ENCODE data around the gene ASIC2.

DNA sequence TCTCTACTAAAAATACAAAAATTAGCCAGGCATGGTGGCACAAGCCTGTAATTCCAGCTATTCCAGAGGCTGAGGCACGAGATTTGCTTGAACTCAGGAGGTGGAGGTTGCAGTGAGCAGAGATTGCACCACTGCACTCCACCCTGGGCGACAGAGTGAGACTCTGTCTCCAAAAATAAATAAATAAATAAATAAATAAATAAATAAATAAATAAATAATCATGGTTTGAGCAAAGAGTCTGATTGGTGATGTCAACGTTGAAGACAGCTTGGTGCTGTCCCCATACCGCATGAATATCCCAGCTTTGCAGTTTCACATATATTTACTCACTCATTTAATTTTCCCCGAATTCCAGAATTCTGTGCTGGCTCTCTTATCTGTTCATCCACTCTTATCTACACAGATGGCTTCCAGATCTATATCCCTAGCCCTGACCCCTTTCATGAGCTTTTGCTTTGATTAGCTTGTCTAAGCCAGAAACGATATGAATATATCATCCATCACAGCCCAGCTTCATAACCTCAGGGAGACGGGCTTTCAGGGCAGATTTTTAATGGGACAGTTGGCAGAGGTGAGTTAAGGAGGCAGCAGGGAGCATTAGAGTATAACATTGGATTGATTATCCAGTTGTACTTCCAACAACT is 210.4 kb downstream of the ASIC2 start:
- TF ChIP-seq EZH2phosphoT487 (IDR thresholded peaks at IDR 0.05; ENCODE audit: borderline replicate concordance, low read length): no peak
- TF ChIP-seq, protein P1, sequence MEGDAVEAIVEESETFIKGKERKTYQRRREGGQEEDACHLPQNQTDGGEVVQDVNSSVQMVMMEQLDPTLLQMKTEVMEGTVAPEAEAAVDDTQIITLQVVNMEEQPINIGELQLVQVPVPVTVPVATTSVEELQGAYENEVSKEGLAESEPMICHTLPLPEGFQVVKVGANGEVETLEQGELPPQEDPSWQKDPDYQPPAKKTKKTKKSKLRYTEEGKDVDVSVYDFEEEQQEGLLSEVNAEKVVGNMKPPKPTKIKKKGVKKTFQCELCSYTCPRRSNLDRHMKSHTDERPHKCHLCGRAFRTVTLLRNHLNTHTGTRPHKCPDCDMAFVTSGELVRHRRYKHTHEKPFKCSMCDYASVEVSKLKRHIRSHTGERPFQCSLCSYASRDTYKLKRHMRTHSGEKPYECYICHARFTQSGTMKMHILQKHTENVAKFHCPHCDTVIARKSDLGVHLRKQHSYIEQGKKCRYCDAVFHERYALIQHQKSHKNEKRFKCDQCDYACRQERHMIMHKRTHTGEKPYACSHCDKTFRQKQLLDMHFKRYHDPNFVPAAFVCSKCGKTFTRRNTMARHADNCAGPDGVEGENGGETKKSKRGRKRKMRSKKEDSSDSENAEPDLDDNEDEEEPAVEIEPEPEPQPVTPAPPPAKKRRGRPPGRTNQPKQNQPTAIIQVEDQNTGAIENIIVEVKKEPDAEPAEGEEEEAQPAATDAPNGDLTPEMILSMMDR (IDR thresholded peaks at IDR 0.05; ENCODE audit: low read depth, low read length, poor library complexity, severe bottlenecking): no peak
